OCI-LY3 (cell line): ENCODE measurements around the gene RHCG.

Experiments
- H2AFZ ChIP-seq: fragments of 200-600, 300-600 bp; shearing (Covaris generic); 2 replicates; pipeline ENCODE4 v1.6.0; 2014; ENCODE audit warnings: antibody characterized with exemption, low read depth, low read length
- H3K27ac ChIP-seq: fragments of 200-600, 300-600 bp; sonication (generic); 2 replicates; pipeline ENCODE4 v1.5.1; 2014; ENCODE audit warnings: mild to moderate bottlenecking, low read length, moderate library complexity, mixed read lengths
- H3K27me3 ChIP-seq: fragments of 200-600, 300-600 bp; sonication (generic); 2 replicates; pipeline ENCODE4 v1.6.1; 2014; ENCODE audit warnings: low read depth, low read length, mixed read lengths
- H3K36me3 ChIP-seq: fragments of 200-600, 300-600 bp; sonication (generic); replicated peaks from 2 replicates; pipeline ENCODE3; 2014; ENCODE audit warnings: low read depth, low read length, mixed read lengths
- H3K4me1 ChIP-seq: fragments of 300-600, 200-600 bp; sonication (generic); 2 replicates; pipeline ENCODE4 v1.6.1; 2014; ENCODE audit warnings: low read length, mixed read lengths
- H3K4me2 ChIP-seq: fragments of 200-600, 300-600 bp; sonication (generic); 2 replicates; pipeline ENCODE4 v1.6.1; 2014; ENCODE audit warnings: low read length, mixed read lengths
- H3K4me3 ChIP-seq: fragments of 300-600, 200-600 bp; sonication (generic); 2 replicates; pipeline ENCODE4 v1.5.1; 2014; ENCODE audit warnings: antibody characterized with exemption, mild to moderate bottlenecking, low read length, moderate library complexity
- H3K79me2 ChIP-seq: fragments of 300-600, 200-600 bp; shearing (Covaris generic); 2 replicates; pipeline ENCODE4 v1.6.1; 2014; ENCODE audit warnings: mild to moderate bottlenecking, low read length, mixed read lengths
- H3K9ac ChIP-seq: fragments of 300-600, 200-600 bp; shearing (Covaris generic); 2 replicates; pipeline ENCODE4 v1.6.0; 2014; ENCODE audit warnings: mild to moderate bottlenecking, low read length, moderate library complexity
- H3K9me3 ChIP-seq: fragments of 200-600, 300-600 bp; shearing (Covaris generic); 2 replicates; pipeline ENCODE4 v1.6.1; 2014; ENCODE audit warnings: low read length, mixed read lengths; ENCODE audit not compliant: insufficient read depth
- H4K20me1 ChIP-seq: fragments of 200-600, 300-600 bp; sonication (generic); 2 replicates; pipeline ENCODE4 v1.6.1; 2016; ENCODE audit warnings: low read length, mixed read lengths; ENCODE audit not compliant: insufficient read depth
- CTCF ChIP-seq: fragments of 200-600, 300-600 bp; sonication (generic); IDR thresholded peaks from 2 replicates; pipeline ENCODE4 v1.5.1; 2014; ENCODE audit warnings: antibody characterized with exemption, low read length, low read depth
- EZH2phosphoT487 ChIP-seq: fragments of 200-600 bp; shearing (Covaris generic); IDR thresholded peaks from 2 replicates; pipeline ENCODE4 v1.6.1; 2018; ENCODE audit warnings: antibody characterized with exemption, mixed run types, low read depth

Gene RHCG

GRCh38 chr15:89513284-89513683, 16.9 kb upstream of the RHCG start:
- TF ChIP-seq EZH2phosphoT487 = no peak
- TF ChIP-seq CTCF = no peak
- Histone ChIP-seq H3K27me3 (no peaks in the 10 kb centered on the region), H3K9me3 (no peaks in the 10 kb centered on the region), H3K9ac (no peak overlapping the region), H4K20me1 (no peaks in the 10 kb centered on the region), H3K4me3 (no peak overlapping the region), H3K36me3 (no peaks in the 10 kb centered on the region), H3K4me2 (no peak overlapping the region), H2AFZ (no peak overlapping the region), H3K4me1 (no peaks in the 10 kb centered on the region), H3K27ac (no peak overlapping the region), H3K79me2 (no peaks in the 10 kb centered on the region)

- H3K9ac ChIP-seq = no peak overlapping the region
- no peak overlapping the region for H3K4me3 ChIP-seq
- no peaks in the 10 kb centered on the region for H3K4me1 ChIP-seq
- H3K27me3 ChIP-seq = no peaks in the 10 kb centered on the region
- H3K36me3 ChIP-seq = no peaks in the 10 kb centered on the region
- TF ChIP-seq CTCF (no peak), EZH2phosphoT487 (no peak)
- no peaks in the 10 kb centered on the region for H3K79me2 ChIP-seq
- H2AFZ ChIP-seq = no peak overlapping the region
- H3K27ac ChIP-seq = no peak overlapping the region
- H3K4me2 ChIP-seq = no peak overlapping the region
- H3K9me3 ChIP-seq = no peaks in the 10 kb centered on the region
- H4K20me1 ChIP-seq = no peaks in the 10 kb centered on the region
These were observed 16.2 kb upstream of the RHCG start for GRCh38 chr15:89512631-89513030.

GRCh38 chr15:89506026-89506686, 9.8 kb upstream of the RHCG start:
- Histone ChIP-seq H3K9me3 (no peaks in the 10 kb centered on the region), H2AFZ (no peak overlapping the region), H4K20me1 (no peaks in the 10 kb centered on the region), H3K27me3 (no peaks in the 10 kb centered on the region), H3K9ac (no peak overlapping the region), H3K36me3 (no peaks in the 10 kb centered on the region), H3K79me2 (no peaks in the 10 kb centered on the region), H3K4me3 (no peak overlapping the region), H3K4me2 (no peak overlapping the region), H3K27ac (no peak overlapping the region), H3K4me1 (no peaks in the 10 kb centered on the region)
- TF ChIP-seq EZH2phosphoT487 (no peak), CTCF (no peak)

GRCh38 chr15:89504166-89504565, 7.8 kb upstream of the RHCG start:
- Histone ChIP-seq H2AFZ (no peak overlapping the region), H3K27ac (no peak overlapping the region), H3K4me2 (no peak overlapping the region)

More at GRCh38 chr15:89504166-89504565, 7.8 kb upstream of the RHCG start:
- Histone ChIP-seq H3K79me2 (no peaks in the 10 kb centered on the region), H3K9me3 (no peaks in the 10 kb centered on the region), H3K4me1 (peaks cover 9% of the 10 kb centered on the region), H3K36me3 (no peaks in the 10 kb centered on the region), H3K9ac (no peak overlapping the region), H3K4me3 (no peak overlapping the region), H4K20me1 (no peaks in the 10 kb centered on the region), H3K27me3 (no peaks in the 10 kb centered on the region)
- TF ChIP-seq EZH2phosphoT487 = no peak
- no peak for TF ChIP-seq CTCF
